Activated CD4-positive, alpha-beta T cell treated with anti-CD3 and anti-CD28 coated beads, Interleukin-2, amount 50 U/mL, for 16 hours (primary cell): ENCODE results near the gene NFASC.
A peak's percentile ranks its signal among the peaks of the same experiment; 100 is the strongest.

ENCODE experiments used
- DNase-seq: peaks from one replicate; pipeline ENCODE4 v3.0.0-alpha.2; 2020

Gene NFASC

GRCh38 chr1:204930155-204930523 is 59.5 kb downstream of the NFASC start:
- DNase-seq, result no peak

GRCh38 chr1:204931313-204931712 is 60.7 kb downstream of the NFASC start:
- DNase-seq, result no peak

- no peak for DNase-seq
Measured at GRCh38 chr1:204931768-204932572, 61.3 kb downstream of the NFASC start.

GRCh38 chr1:204932573-204932909 is 61.9 kb downstream of the NFASC start:
- no peak for DNase-seq

GRCh38 chr1:204935155-204935554 is 64.5 kb downstream of the NFASC start:
- DNase-seq, result no peak

GRCh38 chr1:204936765-204937164 is 66.1 kb downstream of the NFASC start:
- no peak for DNase-seq

GRCh38 chr1:204937901-204938300 is 67.2 kb downstream of the NFASC start:
- DNase-seq, result no peak

- DNase-seq, result no peak
Measured at GRCh38 chr1:204940591-204940990, 69.9 kb downstream of the NFASC start.

GRCh38 chr1:204941421-204942338 is 71.0 kb downstream of the NFASC start:
- DNase-seq, result peak; percentile 58

GRCh38 chr1:204943495-204943894 is 72.8 kb downstream of the NFASC start:
- DNase-seq, result no peak

- no peak for DNase-seq
Measured at GRCh38 chr1:204944662-204945061, 74.0 kb downstream of the NFASC start.

- no peak for DNase-seq
Measured at GRCh38 chr1:204945565-204945977, 74.9 kb downstream of the NFASC start.

GRCh38 chr1:204946640-204947039 is 76.0 kb downstream of the NFASC start:
- no peak for DNase-seq

- DNase-seq, result no peak
Measured at GRCh38 chr1:204947338-204947737, 76.7 kb downstream of the NFASC start.

GRCh38 chr1:204947747-204948146 is 77.1 kb downstream of the NFASC start:
- DNase-seq, result no peak

GRCh38 chr1:204950353-204951001 is 79.8 kb downstream of the NFASC start:
- no peak for DNase-seq

- no peak for DNase-seq
Measured at GRCh38 chr1:204958317-204959307, 88.0 kb downstream of the NFASC start.

- no peak for DNase-seq
Measured at GRCh38 chr1:204959374-204959773, 88.7 kb downstream of the NFASC start.

GRCh38 chr1:204959836-204960235 is 89.2 kb downstream of the NFASC start:
- DNase-seq, result no peak

- no peak for DNase-seq
Measured at GRCh38 chr1:204960306-204961125, 89.9 kb downstream of the NFASC start.

GRCh38 chr1:204961765-204962419 is 91.2 kb downstream of the NFASC start:
- DNase-seq, result no peak
